ENCODE data around the gene OPA3.
A peak's percentile ranks its signal among the peaks of the same experiment; 100 is the strongest.

Gene OPA3

GRCh38 chr19:45597425-45598111, 13.0 kb upstream of the OPA3 start:
- DNase-seq = no peak

- DNase-seq = no peak
These were observed 11.2 kb upstream of the OPA3 start for GRCh38 chr19:45595814-45596213.

- no peak for DNase-seq
These were observed 8.9 kb upstream of the OPA3 start for GRCh38 chr19:45593520-45593919.

- DNase-seq = no peak
These were observed 7.8 kb upstream of the OPA3 start for GRCh38 chr19:45592366-45592765.

- no peak for DNase-seq
These were observed 7.0 kb upstream of the OPA3 start for GRCh38 chr19:45591638-45592005.

DNA sequence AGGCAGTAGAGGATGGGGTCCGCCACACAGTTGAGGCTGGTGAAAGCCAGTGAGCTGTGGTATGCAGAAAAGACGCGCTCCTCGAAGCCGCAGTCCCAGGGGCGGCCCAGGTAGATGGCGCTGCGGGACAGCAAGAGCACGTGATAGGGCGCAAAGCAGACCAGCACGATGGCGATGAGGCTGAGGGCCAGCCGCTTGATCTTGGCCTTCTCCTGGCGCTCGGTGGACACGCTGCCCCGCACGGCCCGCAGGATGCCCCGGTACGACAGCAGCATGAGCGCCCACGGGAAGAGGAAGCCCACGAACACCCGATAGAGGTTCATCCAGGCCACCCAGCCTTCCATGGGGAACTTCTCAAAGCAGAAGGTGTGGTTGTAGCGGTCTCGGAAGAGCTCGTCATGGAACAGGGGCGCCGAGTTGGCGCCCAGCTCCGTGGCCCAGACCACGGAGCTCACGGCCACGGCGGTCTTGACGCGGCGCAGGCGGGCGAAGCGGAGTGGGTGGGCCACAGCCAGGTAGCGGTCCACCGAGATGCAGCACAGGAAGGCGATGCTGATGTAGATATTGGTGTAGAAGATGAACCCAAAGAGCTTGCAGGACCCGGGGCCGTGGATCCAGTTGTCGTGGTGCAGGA, 6.5 kb upstream of the OPA3 start:
- DNase-seq = peak; percentile 34

GRCh38 chr19:45590300-45591003, 5.8 kb upstream of the OPA3 start:
- no peak for DNase-seq

GRCh38 chr19:45589768-45590167, 5.2 kb upstream of the OPA3 start:
- no peak for DNase-seq

- peak; percentile 34 for DNase-seq
These were observed 3.3 kb upstream of the OPA3 start for GRCh38 chr19:45587873-45588272.

DNA sequence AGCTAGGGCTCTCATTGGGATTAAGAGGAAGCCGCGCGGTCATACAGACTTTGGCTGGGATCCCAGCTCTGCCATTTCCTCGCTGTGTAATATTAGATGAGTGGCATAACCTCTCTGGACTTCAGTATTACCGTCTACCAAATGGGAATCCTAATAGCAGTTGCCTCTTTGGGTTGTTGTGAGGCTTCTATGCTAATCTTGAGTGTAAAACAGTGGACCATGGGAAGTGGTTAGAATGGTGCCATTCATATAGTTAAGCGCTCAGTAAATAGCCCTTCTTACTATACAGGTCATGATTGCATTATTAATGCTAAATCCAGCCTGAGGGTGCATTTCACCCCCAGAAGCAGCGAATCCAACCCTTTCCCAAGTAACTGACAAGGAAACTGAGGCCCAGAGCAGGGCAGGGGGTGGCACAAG, 566 bp upstream of the OPA3 start:
- no peak for DNase-seq

DNA sequence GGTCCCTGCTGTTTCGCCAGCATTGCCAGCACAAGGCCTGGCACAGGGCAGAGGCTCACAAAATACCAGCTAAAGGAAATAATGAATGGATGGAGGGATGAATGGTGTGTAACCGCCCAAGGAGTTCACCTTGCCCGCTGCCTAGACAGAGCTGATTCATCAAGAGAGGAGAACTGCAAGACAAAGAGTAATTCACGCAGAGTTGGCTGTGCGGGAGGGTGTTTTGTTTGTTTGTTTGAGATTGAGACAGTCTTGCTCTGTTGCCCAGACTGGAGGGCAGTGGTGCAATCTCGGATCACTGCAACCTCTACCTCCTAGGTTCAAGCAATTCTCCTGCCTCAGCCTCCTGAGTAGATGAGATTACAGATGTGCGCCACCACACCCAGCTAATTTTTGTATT, 3.0 kb downstream of the OPA3 start:
- no peak for DNase-seq

- no peak for DNase-seq
These were observed 5.7 kb downstream of the OPA3 start for GRCh38 chr19:45578861-45579260.

DNA sequence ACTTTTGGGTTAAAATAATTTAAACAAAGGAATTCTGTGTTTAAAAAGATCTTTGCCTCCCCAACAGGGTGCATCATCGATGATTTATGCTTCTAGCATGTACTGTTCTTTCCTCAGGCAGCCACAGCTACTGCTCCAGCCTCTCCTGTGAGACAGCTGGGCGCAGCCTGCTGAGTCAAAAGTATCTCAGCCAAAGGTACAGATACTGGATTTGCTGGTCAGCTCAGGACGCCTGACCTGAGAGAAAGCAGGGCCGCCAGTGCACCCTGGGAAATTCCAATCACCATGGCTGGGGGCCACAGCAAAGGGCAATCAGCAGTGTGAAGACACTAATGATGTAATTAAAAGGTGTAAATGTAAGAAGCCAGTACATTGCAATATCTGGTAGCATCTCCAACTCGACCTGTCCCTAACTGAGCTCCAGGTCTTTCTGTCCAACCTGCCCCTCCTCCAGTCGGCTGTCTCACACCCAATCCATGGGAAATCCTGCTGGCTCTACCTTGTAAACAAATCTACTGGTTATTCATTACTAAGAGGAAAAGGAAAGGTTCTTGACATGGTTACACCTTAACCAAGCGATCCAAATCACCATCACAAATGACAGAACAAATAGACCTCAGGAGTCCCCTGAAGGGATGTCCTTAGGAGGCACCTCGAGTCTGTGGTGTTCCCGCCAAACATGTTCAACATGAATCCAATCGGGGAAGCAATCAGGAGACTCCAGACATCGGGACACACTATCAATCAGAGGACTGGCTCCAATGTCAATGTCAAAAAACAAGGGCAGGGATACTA, 7.3 kb downstream of the OPA3 start:
- no peak for DNase-seq

DNA sequence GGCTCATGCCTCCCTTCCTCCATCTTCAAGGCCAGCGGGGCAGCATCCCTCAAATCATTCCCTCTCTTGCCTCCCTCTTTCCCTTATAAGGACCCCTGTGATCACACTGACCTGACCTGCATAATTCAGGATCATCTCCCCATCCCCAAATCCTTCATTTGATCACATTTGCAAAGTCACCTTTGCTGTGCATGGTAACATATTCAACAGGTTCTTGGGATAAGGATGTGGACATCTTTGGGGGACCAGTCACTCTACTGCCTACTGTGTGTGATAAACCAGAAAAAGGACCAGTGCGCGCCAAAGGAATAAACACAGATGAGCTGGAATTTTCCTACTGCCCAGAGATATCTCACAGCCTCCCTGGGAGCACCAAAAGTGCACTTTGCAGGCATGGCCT, 7.9 kb downstream of the OPA3 start:
- DNase-seq = no peak

DNA sequence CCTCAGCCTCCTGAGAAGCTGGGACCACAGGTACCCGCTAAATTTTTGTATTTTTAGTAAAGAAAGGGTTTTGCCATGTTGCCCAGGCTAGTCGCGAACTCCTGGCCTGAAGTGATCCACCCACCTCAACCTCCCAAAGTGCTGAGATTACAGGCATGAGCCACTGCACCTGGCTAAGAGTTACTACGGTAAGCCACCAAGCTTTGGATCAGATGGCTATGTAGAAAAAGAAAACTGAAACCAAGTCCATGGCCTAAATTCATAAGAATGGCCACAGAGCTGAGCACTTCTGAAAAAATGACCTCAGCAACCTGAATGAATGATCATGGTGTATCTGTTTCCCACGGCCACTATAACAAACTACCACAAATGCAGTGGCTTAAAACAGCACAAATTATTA, 9.4 kb downstream of the OPA3 start:
- DNase-seq = no peak

GRCh38 chr19:45574526-45574925, 10.1 kb downstream of the OPA3 start:
- DNase-seq = no peak

- no peak for DNase-seq
These were observed 13.0 kb downstream of the OPA3 start for GRCh38 chr19:45571457-45572220.

- DNase-seq = peak; percentile 57
These were observed 14.8 kb downstream of the OPA3 start for GRCh38 chr19:45569619-45570421.

- no peak for DNase-seq
These were observed 15.9 kb downstream of the OPA3 start for GRCh38 chr19:45568732-45569131.

DNA sequence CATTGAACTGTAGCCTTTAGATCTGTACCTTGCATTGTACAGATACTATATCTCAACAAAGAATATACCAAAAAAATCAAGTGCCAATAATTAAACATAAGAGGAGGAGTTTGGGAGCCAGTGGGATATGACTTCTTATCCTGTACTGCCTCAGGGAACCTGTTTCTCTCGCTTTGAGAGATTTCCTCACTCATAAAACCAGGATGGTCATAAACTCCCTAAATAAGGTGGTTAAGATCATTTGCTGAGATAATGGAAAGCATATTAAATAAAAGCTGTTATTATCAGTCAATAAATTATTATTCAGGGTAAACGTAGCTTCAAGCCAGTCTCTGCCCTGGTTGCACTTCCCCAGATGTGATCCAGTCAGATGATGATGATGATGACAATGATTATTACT, 17.0 kb downstream of the OPA3 start:
- DNase-seq = no peak

- DNase-seq = no peak
These were observed 20.3 kb downstream of the OPA3 start for GRCh38 chr19:45564131-45564780.
